GM23338 (cell line): ENCODE data around the gene SUPV3L1. TPM values are rescaled to one million over a fixed set of nuclear protein-coding genes. Genes with fewer than 3 reads are reported as not detected.

ENCODE experiments used
- ATAC-seq: fragments of 200-7000 bp; cut with Tn5 transposase; 3 replicates; pipeline ENCODE4 v1.9.1; 2020
- DNase-seq: peaks from one replicate; pipeline ENCODE4 v3.0.0-alpha.2; 2015; ENCODE audit warnings: low spot score
- H2AFZ ChIP-seq: fragments of 200-600 bp; sonication (generic); 2 replicates; pipeline ENCODE4 v1.8.0; 2016; ENCODE audit warnings: antibody characterized with exemption, mild to moderate bottlenecking, moderate library complexity
- H3F3A ChIP-seq: fragments of 200-600 bp; sonication (generic); replicated peaks from 2 replicates; pipeline ENCODE4 v1.8.0; 2017; ENCODE audit warnings: antibody characterized with exemption, mixed run types, low read depth
- H3K27ac ChIP-seq: fragments of 200-600 bp; sonication (generic); 2 replicates; pipeline ENCODE4 v1.6.1; 2016; ENCODE audit warnings: low read depth
- H3K27me3 ChIP-seq: fragments of 200-600 bp; sonication (generic); 2 replicates; pipeline ENCODE4 v1.8.0; 2016; ENCODE audit warnings: mild to moderate bottlenecking, mixed run types, moderate library complexity; ENCODE audit not compliant: insufficient read depth
- H3K36me3 ChIP-seq: fragments of 200-600 bp; sonication (generic); 2 replicates; pipeline ENCODE4 v1.8.0; 2016; ENCODE audit warnings: mild to moderate bottlenecking; ENCODE audit not compliant: insufficient read depth
- H3K4me1 ChIP-seq: fragments of 200-600 bp; sonication (generic); 2 replicates; pipeline ENCODE4 v1.8.0; 2016; ENCODE audit warnings: mild to moderate bottlenecking, moderate library complexity; ENCODE audit not compliant: insufficient read depth
- H3K4me2 ChIP-seq: fragments of 200-600 bp; sonication (generic); 2 replicates; pipeline ENCODE4 v1.7.1; 2017; ENCODE audit warnings: mixed run types
- H3K4me3 ChIP-seq: fragments of 200-600 bp; sonication (generic); 2 replicates; pipeline ENCODE4 v1.6.1; 2016; ENCODE audit warnings: mixed run types
- H3K79me2 ChIP-seq: fragments of 200-600 bp; sonication (generic); replicated peaks from 2 replicates; pipeline ENCODE4 v1.8.0; 2017; ENCODE audit warnings: mild to moderate bottlenecking; ENCODE audit not compliant: insufficient read depth
- H3K9me2 ChIP-seq: fragments of 200-600 bp; sonication (generic); 2 replicates; pipeline ENCODE4 v1.8.0; 2017; ENCODE audit not compliant: insufficient read depth
- H4K20me1 ChIP-seq: fragments of 200-600 bp; sonication (generic); replicated peaks from 2 replicates; pipeline ENCODE4 v1.8.0; 2017; ENCODE audit warnings: mild to moderate bottlenecking; ENCODE audit not compliant: insufficient read depth
- H3K27ac Mint-ChIP-seq: 2 replicates; pipeline ENCODE4 v1.8.0; 2020; ENCODE audit warnings: inconsistent platforms, mild to moderate bottlenecking, moderate library complexity, mixed read lengths
- H3K27me3 Mint-ChIP-seq: 3 replicates; pipeline ENCODE4 v1.8.0; 2022; ENCODE audit warnings: low read depth, mild to moderate bottlenecking, moderate library complexity, mixed read lengths, inconsistent platforms; ENCODE audit not compliant: insufficient read depth, poor library complexity
- H3K36me3 Mint-ChIP-seq: 3 replicates; pipeline ENCODE4 v1.8.0; 2021; ENCODE audit warnings: low read depth, mild to moderate bottlenecking, inconsistent platforms, moderate library complexity, mixed read lengths
- H3K4me1 Mint-ChIP-seq: 3 replicates; pipeline ENCODE4 v1.8.0; 2020; ENCODE audit warnings: mild to moderate bottlenecking, inconsistent platforms, mixed read lengths
- H3K4me3 Mint-ChIP-seq: 3 replicates; pipeline ENCODE4 v1.8.0; 2021; ENCODE audit warnings: moderate library complexity, mild to moderate bottlenecking, inconsistent platforms, mixed read lengths
- H3K9me3 Mint-ChIP-seq: 3 replicates; pipeline ENCODE4 v1.8.0; 2020; ENCODE audit warnings: moderate library complexity, mild to moderate bottlenecking, inconsistent platforms, mixed read lengths
- EZH2phosphoT487 ChIP-seq: fragments of 200-600 bp; sonication (generic); IDR thresholded peaks from one replicate; pipeline ENCODE4 v1.8.1; 2018; ENCODE audit warnings: antibody characterized with exemption; ENCODE audit not compliant: unreplicated experiment
- JUNB ChIP-seq: IDR thresholded peaks from one replicate; pipeline ENCODE4 v1.6.1; 2016; ENCODE audit warnings: antibody characterized with exemption; ENCODE audit not compliant: unreplicated experiment
- POLR2AphosphoS5 ChIP-seq: IDR thresholded peaks from 2 replicates; pipeline ENCODE4 v1.6.1; 2016; ENCODE audit warnings: antibody characterized with exemption, low read depth
- ZNF114 ChIP-seq: fragments of 250-450 bp; sonication (Bioruptor Pico); IDR thresholded peaks from 2 replicates; pipeline ENCODE4 v1.5.0; 2020; ENCODE audit warnings: mild to moderate bottlenecking, moderate library complexity
- polyA plus RNA-seq: library from polyadenylated mRNA; unstranded; fragments of >200 nt; fragmentation: Nextera tagmentation; extraction: Ambion mirVana; gene quantifications from 2 replicates; pipeline ENCODE4 v1.2.1, GENCODE V29; 2016
- total RNA-seq: library from RNA; depleted of rRNA; stranded (reverse); fragments of >200 nt; shearing (Covaris generic); gene quantifications from 2 replicates; pipeline ENCODE4 v1.2.3, GENCODE V29; 2014
- TF ChIP-seq, protein P1 (sequence below), 2 experiments: fragments of 200-600 bp in 1 of 2; sonication (generic) in 1 of 2; conservative IDR thresholded peaks; 2 replicates each; pipeline versions ENCODE4 v1.5.1 to v1.6.1; 2016 to 2017; ENCODE audit warnings: antibody characterized with exemption in 2 of 2, low read depth in 2 of 2, mild to moderate bottlenecking in 2 of 2, moderate library complexity in 1 of 2
- TF ChIP-seq, protein P2 (sequence below): IDR thresholded peaks from one replicate; pipeline ENCODE4 v1.6.1; 2018; ENCODE audit warnings: antibody characterized with exemption; ENCODE audit not compliant: unreplicated experiment

SUPV3L1 gene
- total and polyA plus RNA-seq, 2 experiments from 2014 or later = 29.9 to 45.2 TPM

DNA sequence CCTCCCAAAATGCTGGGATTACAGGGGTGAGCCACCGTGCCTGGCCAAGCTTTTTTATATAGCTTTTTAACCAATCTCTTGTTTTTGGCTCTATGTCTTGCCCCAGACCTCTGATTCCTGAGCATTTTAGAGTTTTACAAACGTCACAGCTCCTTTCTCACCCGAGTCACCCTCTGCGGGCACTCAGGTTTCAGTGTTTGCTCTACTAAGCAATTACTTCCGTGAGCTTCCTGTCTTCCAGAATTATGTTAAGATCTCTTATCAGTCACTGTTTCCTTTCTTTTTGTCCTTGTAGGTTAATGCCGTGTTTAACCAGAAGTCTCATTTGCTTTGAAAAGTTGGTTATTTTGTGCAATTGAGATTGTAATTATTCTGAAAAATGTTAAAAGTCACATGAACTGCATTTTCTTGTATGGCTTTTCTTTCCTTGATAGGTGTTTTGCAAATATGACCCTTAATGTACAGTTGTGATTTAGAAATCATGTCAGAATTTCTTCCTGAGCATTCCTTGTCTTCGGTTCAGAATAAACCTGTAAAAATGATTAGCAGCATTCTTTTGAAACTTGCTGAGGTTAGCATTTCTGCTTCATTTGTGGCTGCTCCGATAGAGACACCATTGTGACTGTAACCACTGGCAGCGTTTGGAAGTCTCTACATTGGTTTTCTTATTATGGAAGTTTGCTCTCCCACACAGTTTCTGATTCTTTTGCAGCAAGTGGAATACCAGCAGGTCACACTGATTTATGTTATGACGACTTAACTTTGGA, 35.6 kb downstream of the SUPV3L1 start (continued):
- TF ChIP-seq, protein P1, sequence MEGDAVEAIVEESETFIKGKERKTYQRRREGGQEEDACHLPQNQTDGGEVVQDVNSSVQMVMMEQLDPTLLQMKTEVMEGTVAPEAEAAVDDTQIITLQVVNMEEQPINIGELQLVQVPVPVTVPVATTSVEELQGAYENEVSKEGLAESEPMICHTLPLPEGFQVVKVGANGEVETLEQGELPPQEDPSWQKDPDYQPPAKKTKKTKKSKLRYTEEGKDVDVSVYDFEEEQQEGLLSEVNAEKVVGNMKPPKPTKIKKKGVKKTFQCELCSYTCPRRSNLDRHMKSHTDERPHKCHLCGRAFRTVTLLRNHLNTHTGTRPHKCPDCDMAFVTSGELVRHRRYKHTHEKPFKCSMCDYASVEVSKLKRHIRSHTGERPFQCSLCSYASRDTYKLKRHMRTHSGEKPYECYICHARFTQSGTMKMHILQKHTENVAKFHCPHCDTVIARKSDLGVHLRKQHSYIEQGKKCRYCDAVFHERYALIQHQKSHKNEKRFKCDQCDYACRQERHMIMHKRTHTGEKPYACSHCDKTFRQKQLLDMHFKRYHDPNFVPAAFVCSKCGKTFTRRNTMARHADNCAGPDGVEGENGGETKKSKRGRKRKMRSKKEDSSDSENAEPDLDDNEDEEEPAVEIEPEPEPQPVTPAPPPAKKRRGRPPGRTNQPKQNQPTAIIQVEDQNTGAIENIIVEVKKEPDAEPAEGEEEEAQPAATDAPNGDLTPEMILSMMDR (conservative IDR thresholded peaks at IDR 0.05; ENCODE audit: low read depth in 2 of 2) = no peak
- TF ChIP-seq JUNB = no peak
- TF ChIP-seq EZH2phosphoT487 = no peak
- TF ChIP-seq, protein P2, sequence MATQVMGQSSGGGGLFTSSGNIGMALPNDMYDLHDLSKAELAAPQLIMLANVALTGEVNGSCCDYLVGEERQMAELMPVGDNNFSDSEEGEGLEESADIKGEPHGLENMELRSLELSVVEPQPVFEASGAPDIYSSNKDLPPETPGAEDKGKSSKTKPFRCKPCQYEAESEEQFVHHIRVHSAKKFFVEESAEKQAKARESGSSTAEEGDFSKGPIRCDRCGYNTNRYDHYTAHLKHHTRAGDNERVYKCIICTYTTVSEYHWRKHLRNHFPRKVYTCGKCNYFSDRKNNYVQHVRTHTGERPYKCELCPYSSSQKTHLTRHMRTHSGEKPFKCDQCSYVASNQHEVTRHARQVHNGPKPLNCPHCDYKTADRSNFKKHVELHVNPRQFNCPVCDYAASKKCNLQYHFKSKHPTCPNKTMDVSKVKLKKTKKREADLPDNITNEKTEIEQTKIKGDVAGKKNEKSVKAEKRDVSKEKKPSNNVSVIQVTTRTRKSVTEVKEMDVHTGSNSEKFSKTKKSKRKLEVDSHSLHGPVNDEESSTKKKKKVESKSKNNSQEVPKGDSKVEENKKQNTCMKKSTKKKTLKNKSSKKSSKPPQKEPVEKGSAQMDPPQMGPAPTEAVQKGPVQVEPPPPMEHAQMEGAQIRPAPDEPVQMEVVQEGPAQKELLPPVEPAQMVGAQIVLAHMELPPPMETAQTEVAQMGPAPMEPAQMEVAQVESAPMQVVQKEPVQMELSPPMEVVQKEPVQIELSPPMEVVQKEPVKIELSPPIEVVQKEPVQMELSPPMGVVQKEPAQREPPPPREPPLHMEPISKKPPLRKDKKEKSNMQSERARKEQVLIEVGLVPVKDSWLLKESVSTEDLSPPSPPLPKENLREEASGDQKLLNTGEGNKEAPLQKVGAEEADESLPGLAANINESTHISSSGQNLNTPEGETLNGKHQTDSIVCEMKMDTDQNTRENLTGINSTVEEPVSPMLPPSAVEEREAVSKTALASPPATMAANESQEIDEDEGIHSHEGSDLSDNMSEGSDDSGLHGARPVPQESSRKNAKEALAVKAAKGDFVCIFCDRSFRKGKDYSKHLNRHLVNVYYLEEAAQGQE = no peak
- TF ChIP-seq POLR2AphosphoS5 = no peak

DNA sequence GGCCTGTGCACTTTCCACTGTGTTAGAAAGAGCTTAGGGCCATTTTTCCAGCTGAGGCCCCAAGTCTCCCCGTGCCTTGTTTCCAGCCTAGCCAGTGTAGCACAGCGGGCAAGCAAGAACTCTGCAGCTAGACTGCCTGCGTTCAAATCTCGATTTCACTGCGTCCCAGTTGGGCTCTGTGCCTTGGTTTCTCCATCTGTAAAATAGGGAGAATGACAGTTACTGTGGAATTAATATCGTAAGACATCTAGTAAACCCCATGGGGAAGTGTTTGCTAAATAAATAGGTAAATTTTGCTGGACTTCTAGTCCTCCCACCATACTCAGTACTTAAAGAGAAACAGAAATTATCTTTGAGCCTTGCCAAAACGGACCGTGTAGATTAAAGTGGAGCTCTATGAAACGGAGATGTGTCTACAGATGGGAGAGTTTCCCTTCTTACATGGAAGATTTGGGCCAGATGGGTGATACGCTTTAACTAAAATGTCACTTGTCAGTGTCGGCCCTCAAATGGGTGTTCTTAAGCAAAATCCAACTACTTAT, 36.6 kb downstream of the SUPV3L1 start:
- Histone ChIP-seq H3F3A (no peaks in the 10 kb centered on the region), H3K79me2 (no peaks in the 10 kb centered on the region), H2AFZ (no peak overlapping the region), H3K4me3 (no peak overlapping the region), H3K4me1 (no peaks in the 10 kb centered on the region), H3K27me3 (no peaks in the 10 kb centered on the region), H4K20me1 (no peaks in the 10 kb centered on the region), H3K9me2 (no peaks in the 10 kb centered on the region), H3K27ac (no peak overlapping the region), H3K4me2 (no peak overlapping the region), H3K36me3 (no peaks in the 10 kb centered on the region)
- no peak overlapping the region for H3K27ac Mint-ChIP-seq
- H3K36me3 Mint-ChIP-seq = no peaks in the 10 kb centered on the region
- TF ChIP-seq, protein P1 (conservative IDR thresholded peaks at IDR 0.05; ENCODE audit: low read depth in 2 of 2) = no peak
- TF ChIP-seq ZNF114 (CRISPR knock-in tag) (no peak), JUNB (no peak)
- no peak overlapping the region for H3K4me3 Mint-ChIP-seq
- DNase-seq = no peak
- no peaks in the 10 kb centered on the region for H3K9me3 Mint-ChIP-seq
- ATAC-seq = no peak
- H3K4me1 Mint-ChIP-seq = peaks cover 2% of the 10 kb centered on the region; the same call in 1 of the 3 replicates
- no peaks in the 10 kb centered on the region for H3K27me3 Mint-ChIP-seq
